Immature natural killer cell (primary cell): Measurements from ENCODE around the gene NCKAP5. TPM values are rescaled to one million over a fixed set of nuclear protein-coding genes. Genes with fewer than 3 reads are reported as not detected.

Source experiments
- DNase-seq, 3 donors: peaks; one replicate each; pipeline ENCODE4 v3.0.0; 2022; ENCODE audit warnings: mixed read lengths in 1 of 3
- H3K27ac Mint-ChIP-seq, 6 donors: one replicate each; pipeline ENCODE4 v1.8.0; 2020; ENCODE audit warnings: mixed read lengths in 6 of 6, mild to moderate bottlenecking in 5 of 6, inconsistent platforms in 4 of 6, moderate library complexity in 3 of 6
- H3K27me3 Mint-ChIP-seq, 3 donors: one replicate each; pipeline ENCODE4 v1.8.0; 2020 to 2021; ENCODE audit warnings: low read depth in 3 of 3, mild to moderate bottlenecking in 3 of 3, mixed read lengths in 3 of 3, moderate library complexity in 3 of 3, inconsistent platforms in 1 of 3
- H3K36me3 Mint-ChIP-seq, 3 donors: one replicate each; pipeline ENCODE4 v1.8.0; 2020; ENCODE audit warnings: mixed read lengths in 3 of 3, inconsistent platforms in 2 of 3, mild to moderate bottlenecking in 2 of 3
- H3K4me1 Mint-ChIP-seq, 2 donors: one replicate each; pipeline ENCODE4 v1.8.0; 2020; ENCODE audit warnings: inconsistent platforms in 2 of 2, mild to moderate bottlenecking in 2 of 2, mixed read lengths in 2 of 2, moderate library complexity in 1 of 2
- H3K4me3 Mint-ChIP-seq, 5 donors: one replicate each; pipeline ENCODE4 v1.8.0; 2020; ENCODE audit warnings: mild to moderate bottlenecking in 5 of 5, mixed read lengths in 5 of 5, inconsistent platforms in 3 of 5, moderate library complexity in 3 of 5
- H3K9me3 Mint-ChIP-seq, 6 donors: one replicate each; pipeline ENCODE4 v1.8.0; 2020; ENCODE audit warnings: mild to moderate bottlenecking in 6 of 6, mixed read lengths in 6 of 6, inconsistent platforms in 4 of 6, moderate library complexity in 3 of 6
- polyA plus RNA-seq, 3 donors: library from polyadenylated mRNA; unstranded; fragments of 300-500 nt; fragmentation: Illumina TruSeq; gene quantifications; one replicate each; pipeline ENCODE4 v1.2.3, GENCODE V29; 2021

The NCKAP5 gene
- polyA plus RNA-seq, 3 donors from 2014 or later, result not detected

DNA sequence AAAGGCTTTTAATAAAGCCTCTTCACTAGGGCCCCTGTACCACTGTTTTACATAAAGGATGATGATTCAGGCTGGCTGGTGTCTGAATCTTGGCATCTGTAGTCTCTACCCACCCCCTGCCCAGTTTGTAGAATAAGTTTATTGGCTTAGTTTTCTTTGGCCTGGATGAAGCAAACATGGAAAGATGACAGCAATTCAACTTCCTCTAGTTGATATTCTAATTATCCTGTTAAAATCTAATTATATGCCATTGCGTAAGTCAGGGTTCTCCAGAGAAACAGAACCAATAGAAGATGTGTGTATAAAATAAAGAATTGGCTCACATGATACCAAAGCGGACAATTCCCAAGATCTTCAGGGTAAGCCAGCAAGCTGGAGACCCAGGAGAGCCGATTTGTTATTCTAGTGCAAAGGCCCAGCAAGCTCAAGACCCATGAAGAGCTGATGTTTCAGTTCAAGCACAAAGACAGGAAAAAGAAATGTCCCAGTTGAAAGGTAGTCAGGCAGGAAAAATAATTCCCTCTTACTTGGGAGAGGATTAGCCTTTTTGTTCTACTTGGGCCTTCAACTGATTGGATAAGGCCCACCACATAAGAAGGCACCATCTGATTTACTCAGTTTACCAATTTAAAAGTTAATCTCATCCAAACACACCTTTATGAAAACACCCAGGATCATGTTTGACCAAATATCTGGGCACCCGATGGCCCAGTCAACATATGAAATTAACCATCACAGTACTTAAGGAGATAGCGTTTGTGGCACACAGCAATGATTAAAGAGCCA lies 815.6 kb downstream of the NCKAP5 start:
- Mint-ChIP-seq H3K36me3 (no peaks in the 10 kb centered on the region), H3K4me1 (no peaks in the 10 kb centered on the region), H3K9me3 (peaks cover 2 to 42% (median 11%) of the 10 kb centered on the region in 6 donors), H3K27me3 (peaks cover 0 to 3% (median 0%) of the 10 kb centered on the region in 3 donors), H3K4me3 (no peak overlapping the region), H3K27ac (no peak overlapping the region)
- DNase-seq, result no peak

DNA sequence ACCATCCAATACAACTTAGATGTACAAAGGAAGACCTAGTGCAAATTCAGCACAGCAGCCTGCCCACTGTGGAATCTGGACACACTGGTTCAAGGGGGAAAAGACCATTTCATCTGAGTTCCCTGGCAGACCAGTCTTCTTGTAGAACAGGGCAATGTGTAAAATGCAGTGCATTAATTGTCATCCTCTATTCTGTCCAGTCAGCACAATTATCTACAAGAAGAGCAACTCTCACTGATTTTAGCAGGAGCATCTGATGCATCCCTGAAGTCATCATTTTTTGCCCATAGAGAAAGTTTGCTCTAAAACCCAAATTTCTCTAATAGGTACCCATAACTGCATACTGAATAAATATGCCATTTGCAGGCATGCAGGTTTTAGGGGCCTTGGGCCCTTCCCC lies 816.4 kb downstream of the NCKAP5 start:
- H3K36me3 Mint-ChIP-seq, result no peaks in the 10 kb centered on the region
- H3K4me1 Mint-ChIP-seq, result no peaks in the 10 kb centered on the region
- H3K27ac Mint-ChIP-seq, result no peak overlapping the region
- H3K9me3 Mint-ChIP-seq, result peaks cover 0 to 36% (median 9%) of the 10 kb centered on the region in 6 donors
- no peak overlapping the region for H3K4me3 Mint-ChIP-seq
- DNase-seq, result no peak
- H3K27me3 Mint-ChIP-seq, result peaks cover 0 to 3% (median 0%) of the 10 kb centered on the region in 3 donors

DNA sequence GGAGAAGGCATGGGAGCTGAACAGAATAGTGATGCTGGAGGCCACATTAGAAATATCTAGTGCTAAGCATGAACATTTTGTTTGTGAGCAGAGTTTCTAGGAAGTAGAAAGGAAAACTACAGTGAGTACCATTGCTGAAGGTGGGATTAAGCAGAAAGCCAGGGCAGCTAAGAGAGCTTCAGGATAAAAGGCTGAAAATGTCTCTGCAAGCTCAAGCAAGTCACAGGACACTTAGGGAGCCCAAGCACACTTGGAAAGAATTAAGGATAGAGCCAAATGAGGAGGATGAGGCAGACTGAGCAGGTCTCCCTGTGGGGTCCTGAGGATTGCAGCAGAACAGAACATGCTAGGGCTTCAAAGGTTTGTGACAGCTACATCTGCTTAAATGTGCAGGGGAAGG lies 817.7 kb downstream of the NCKAP5 start:
- Mint-ChIP-seq H3K36me3 (no peaks in the 10 kb centered on the region), H3K4me3 (no peak overlapping the region), H3K9me3 (peaks cover 0 to 36% (median 8%) of the 10 kb centered on the region in 6 donors), H3K27me3 (peaks cover 0 to 3% (median 0%) of the 10 kb centered on the region in 3 donors), H3K4me1 (no peaks in the 10 kb centered on the region), H3K27ac (no peak overlapping the region)
- DNase-seq, result no peak

DNA sequence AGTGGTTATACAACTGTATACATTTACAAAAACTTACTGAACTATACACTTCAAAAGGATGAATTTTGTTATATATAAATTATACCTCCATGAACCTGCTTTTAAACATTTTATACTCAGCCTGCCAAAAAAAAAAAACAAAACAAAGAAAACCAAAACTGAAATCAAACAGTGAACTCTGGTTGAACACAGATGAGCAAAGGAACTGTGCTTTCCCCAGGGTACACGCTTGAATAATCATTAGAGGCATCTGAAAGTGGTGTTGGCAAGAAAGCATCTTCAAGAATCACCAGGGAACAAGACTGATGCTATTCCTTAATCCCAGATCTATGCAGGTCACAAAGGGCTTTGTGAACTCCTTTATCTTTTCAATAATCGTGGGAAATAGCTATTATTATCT lies 821.2 kb downstream of the NCKAP5 start:
- Mint-ChIP-seq H3K9me3 (peaks cover 1 to 16% (median 7%) of the 10 kb centered on the region in 6 donors), H3K27ac (no peak overlapping the region), H3K4me1 (no peaks in the 10 kb centered on the region), H3K27me3 (peaks cover 0 to 3% (median 0%) of the 10 kb centered on the region in 3 donors), H3K36me3 (no peaks in the 10 kb centered on the region), H3K4me3 (no peak overlapping the region)
- no peak for DNase-seq

DNA sequence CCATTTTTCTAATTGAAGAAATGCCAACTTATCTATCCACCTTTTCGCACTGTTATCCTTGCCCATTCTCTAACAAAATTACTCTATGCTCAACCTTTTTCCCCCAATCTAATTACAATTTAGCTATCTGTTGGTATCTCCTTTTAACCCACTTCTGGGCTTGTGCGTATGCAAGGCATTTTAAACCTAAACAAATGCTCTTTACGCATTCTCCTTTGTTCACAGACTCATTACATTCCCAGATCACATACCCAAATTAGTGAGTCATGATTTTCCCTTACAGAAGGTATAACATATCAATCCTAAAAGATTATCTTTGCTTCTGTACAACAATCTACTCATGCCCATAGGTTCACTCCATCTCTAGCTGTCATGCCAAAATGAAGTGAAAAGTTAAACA lies 826.5 kb downstream of the NCKAP5 start:
- H3K9me3 Mint-ChIP-seq, result peaks cover 0 to 10% (median 2%) of the 10 kb centered on the region in 6 donors
- peaks cover 0 to 2% (median 0%) of the 10 kb centered on the region in 3 donors for H3K27me3 Mint-ChIP-seq
- DNase-seq, result no peak
- H3K27ac Mint-ChIP-seq, result no peak overlapping the region
- H3K36me3 Mint-ChIP-seq, result no peaks in the 10 kb centered on the region
- no peak overlapping the region for H3K4me3 Mint-ChIP-seq
- no peaks in the 10 kb centered on the region for H3K4me1 Mint-ChIP-seq

DNA sequence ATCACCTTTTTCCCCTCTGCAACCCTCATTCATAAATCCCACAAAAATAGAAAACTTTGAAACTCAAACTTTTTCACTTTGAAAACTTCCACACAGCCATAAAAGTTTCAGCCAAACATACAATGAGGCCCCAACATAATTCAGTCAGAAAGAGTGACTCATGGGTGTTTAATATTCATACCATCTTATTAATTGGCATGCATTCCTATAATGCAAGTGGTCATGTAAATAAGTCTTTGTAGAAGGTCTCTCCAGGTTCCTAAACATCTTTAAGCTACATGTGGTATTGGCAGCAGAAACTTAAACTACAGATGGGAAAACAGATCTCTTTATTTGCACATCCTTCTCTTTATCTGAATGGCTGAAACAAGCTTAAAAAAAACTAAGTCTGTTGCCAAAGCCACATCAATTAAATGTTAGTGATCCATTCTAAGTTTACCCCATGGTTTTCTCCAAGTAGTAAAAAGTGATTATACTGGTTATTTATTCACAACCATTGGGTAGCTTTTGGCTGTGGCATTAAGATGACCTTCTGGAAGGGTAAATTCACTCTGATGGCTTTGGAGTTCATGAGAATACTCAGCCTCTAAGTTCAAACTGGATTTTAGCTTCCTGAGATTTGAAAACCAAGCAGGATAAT lies 828.1 kb downstream of the NCKAP5 start:
- no peak overlapping the region for H3K27ac Mint-ChIP-seq
- no peak overlapping the region for H3K4me3 Mint-ChIP-seq
- peaks cover 0 to 2% (median 0%) of the 10 kb centered on the region in 3 donors for H3K27me3 Mint-ChIP-seq
- no peak for DNase-seq
- H3K9me3 Mint-ChIP-seq, result peaks cover 0 to 16% (median 3%) of the 10 kb centered on the region in 6 donors
- H3K4me1 Mint-ChIP-seq, result no peaks in the 10 kb centered on the region
- no peaks in the 10 kb centered on the region for H3K36me3 Mint-ChIP-seq

DNA sequence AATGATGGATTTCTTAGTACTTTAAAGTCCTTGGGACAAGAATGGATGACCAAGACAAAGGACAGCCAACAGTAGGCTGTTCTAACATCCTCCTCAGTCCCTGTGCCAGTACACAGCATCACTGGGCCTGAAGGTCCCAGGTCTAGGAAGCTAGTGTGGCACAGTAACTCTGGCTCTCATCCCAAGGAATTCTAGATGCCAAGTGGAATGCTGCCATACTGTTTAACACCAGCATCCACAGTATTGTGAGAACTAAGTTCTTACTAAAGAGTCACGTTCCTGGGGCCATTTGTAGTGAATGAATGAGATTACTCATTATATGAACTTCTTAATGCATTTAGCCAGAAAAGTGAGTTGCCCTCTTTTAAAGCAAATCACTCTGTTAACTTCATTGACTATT lies 830.0 kb downstream of the NCKAP5 start:
- H3K9me3 Mint-ChIP-seq, result peaks cover 0 to 18% (median 1%) of the 10 kb centered on the region in 6 donors
- DNase-seq, result no peak
- no peaks in the 10 kb centered on the region for H3K36me3 Mint-ChIP-seq

DNA sequence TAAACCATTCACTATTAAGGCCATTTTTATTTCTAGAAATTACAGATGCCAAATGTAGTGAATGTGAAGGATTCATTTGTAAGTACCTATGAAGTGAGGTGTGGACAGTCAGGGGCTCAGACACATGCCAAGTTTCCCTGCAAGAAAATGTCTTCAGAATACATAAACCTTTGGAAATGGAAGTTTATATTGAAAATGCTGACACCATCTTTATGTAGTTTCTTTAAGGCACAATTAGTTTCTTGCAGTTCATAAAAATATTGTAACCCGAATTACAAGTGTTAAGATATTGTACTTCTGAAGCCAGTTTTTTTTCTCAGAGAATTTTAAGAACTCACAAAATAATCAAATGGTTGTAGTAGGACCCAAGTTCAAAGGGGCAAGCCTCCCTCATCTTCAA lies 832.2 kb downstream of the NCKAP5 start:
- DNase-seq, result no peak
- no peak overlapping the region for H3K4me3 Mint-ChIP-seq

More for the DNA sequence above, 830.0 kb downstream of the NCKAP5 start:
- Mint-ChIP-seq H3K27ac (no peak overlapping the region), H3K27me3 (peaks cover 0 to 2% (median 0%) of the 10 kb centered on the region in 3 donors), H3K4me3 (no peak overlapping the region), H3K4me1 (no peaks in the 10 kb centered on the region)

DNA sequence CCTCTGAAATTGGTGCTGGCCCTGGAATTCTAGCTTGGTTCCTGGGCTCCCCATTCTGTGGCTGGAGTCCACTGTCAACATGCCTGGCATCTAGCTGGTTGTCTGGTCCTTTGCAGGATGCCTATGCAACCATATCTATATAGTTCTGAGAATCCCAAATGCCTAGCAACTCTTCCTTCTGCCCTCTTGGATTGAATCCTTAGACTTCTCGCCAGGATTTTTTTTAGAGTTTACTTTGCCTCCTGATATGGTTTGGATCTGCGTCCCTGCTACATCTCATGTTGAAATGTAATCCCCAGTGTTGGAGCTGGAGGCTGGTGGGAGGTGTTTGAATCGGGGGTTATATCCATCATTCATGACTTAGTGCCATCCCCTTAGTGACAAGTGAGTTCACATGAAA lies 833.3 kb downstream of the NCKAP5 start:
- no peak overlapping the region for H3K27ac Mint-ChIP-seq
- DNase-seq, result no peak
- H3K4me1 Mint-ChIP-seq, result no peaks in the 10 kb centered on the region
- no peaks in the 10 kb centered on the region for H3K27me3 Mint-ChIP-seq
- no peak overlapping the region for H3K4me3 Mint-ChIP-seq
- H3K9me3 Mint-ChIP-seq, result peaks cover 2 to 14% (median 4%) of the 10 kb centered on the region in 6 donors
- H3K36me3 Mint-ChIP-seq, result no peaks in the 10 kb centered on the region

More for the DNA sequence above, 832.2 kb downstream of the NCKAP5 start:
- Mint-ChIP-seq H3K27ac (no peak overlapping the region), H3K27me3 (peaks cover 0 to 2% (median 0%) of the 10 kb centered on the region in 3 donors), H3K9me3 (peaks cover 2 to 14% (median 4%) of the 10 kb centered on the region in 6 donors), H3K36me3 (no peaks in the 10 kb centered on the region), H3K4me1 (no peaks in the 10 kb centered on the region)

DNA sequence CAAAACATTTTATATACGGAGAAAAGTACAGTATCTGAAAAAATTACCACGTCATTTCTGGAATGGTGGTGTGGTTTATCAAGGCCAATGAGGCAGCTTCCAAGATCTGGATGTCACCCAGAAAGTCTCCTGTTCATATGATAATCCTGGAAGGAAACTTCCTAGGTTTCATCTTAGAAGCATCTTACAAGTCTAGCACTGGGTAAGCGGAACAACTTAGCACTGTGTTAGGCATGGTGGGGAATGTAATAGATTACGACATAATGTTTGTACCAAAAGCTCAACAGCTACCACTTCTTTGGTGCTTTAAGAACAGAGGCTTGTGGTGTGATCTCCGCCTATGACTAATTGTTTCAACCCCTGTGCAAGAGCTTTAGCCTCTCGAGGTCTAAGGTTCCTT lies 835.2 kb downstream of the NCKAP5 start:
- no peak for DNase-seq
- no peaks in the 10 kb centered on the region for H3K36me3 Mint-ChIP-seq
- H3K27me3 Mint-ChIP-seq, result no peaks in the 10 kb centered on the region
- H3K4me1 Mint-ChIP-seq, result no peaks in the 10 kb centered on the region
- H3K9me3 Mint-ChIP-seq, result peaks cover 2 to 14% (median 5%) of the 10 kb centered on the region in 6 donors
- H3K27ac Mint-ChIP-seq, result no peak overlapping the region
- no peak overlapping the region for H3K4me3 Mint-ChIP-seq

DNA sequence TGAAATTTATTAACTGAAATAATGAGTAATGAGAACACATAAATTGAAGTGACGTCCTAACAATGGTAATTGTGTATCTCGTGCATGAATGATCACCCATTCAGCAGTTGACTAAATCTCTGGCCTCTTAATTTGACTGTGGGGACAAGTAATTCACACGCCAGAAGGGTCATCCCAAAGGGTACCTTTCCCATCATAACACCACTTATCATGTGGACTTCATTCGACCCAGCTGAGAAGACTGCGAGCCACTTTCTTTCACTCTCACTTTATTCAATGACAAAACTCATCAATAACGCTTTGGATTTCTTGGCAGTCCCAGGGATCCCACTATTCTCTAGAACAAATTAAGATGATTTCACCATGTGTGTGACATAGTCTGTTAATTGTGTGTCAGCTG lies 835.6 kb downstream of the NCKAP5 start:
- Mint-ChIP-seq H3K27ac (no peak overlapping the region), H3K9me3 (peaks cover 2 to 14% (median 5%) of the 10 kb centered on the region in 6 donors), H3K27me3 (no peaks in the 10 kb centered on the region), H3K4me1 (no peaks in the 10 kb centered on the region), H3K4me3 (no peak overlapping the region), H3K36me3 (no peaks in the 10 kb centered on the region)
- no peak for DNase-seq

DNA sequence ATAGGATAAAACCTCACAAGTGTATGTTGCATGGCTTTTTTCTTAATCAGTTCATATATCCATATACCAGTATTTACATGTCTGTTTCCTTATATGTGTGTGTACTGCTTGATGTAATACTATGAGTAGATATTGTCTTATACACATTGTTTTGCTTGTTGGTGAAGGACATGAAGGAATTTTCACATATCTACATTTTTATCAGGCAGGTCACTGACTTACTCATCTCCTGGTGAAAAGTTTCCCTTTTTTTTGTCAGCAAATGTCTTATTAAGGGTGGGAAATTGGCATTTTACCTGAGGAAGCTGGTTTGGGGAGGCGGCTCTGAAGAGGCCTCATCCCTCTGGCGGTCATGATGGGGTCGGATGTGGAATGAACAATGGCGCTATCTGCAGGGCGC lies 836.8 kb downstream of the NCKAP5 start:
- Mint-ChIP-seq H3K4me1 (no peaks in the 10 kb centered on the region), H3K9me3 (peaks cover 2 to 14% (median 7%) of the 10 kb centered on the region in 6 donors), H3K27me3 (no peaks in the 10 kb centered on the region), H3K36me3 (no peaks in the 10 kb centered on the region), H3K4me3 (no peak overlapping the region), H3K27ac (no peak overlapping the region)
- no peak for DNase-seq

DNA sequence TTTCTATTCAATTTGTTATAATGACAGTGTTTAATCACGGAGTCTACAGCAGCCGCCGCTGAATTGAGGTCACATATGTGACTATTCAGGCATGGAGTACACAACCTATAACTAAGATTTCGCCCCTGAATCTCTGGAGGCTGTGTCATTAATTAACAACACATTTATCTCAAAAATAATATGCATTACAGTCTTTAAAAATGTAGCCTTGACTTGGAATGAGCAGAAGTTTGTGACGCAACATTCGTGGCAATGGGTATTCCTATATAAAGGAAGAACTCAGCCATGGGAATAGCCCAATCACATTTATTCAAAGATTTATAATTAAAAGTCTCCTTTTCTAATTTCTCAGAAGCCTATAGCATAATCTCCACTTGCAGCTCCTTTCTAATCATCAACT lies 837.7 kb downstream of the NCKAP5 start:
- no peak for DNase-seq
- Mint-ChIP-seq H3K27me3 (no peaks in the 10 kb centered on the region), H3K27ac (no peak overlapping the region), H3K4me1 (no peaks in the 10 kb centered on the region), H3K4me3 (no peak overlapping the region), H3K36me3 (no peaks in the 10 kb centered on the region), H3K9me3 (peaks cover 2 to 16% (median 8%) of the 10 kb centered on the region in 6 donors)

DNA sequence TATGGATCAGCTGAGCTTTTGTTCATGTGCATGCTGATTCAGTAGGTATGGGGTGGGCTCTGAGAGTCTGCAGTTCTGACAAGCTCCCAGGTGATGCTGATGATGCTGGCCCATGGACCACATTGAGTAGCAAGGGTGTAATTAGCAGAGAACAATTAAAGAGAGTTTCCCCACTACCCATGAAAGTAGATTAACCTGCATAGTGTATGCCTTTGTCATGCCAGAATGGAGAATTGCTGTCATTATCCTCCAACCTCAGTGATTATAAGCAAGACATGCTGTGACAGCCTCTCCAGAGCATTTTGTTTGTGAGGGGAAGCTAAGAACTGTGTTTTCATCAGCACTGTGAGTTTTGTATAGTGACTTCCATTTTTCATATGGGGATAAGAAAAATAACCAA lies 838.7 kb downstream of the NCKAP5 start:
- DNase-seq, result no peak
- Mint-ChIP-seq H3K27ac (no peak overlapping the region), H3K27me3 (peaks cover 0 to 3% (median 0%) of the 10 kb centered on the region in 3 donors), H3K4me1 (no peaks in the 10 kb centered on the region), H3K4me3 (no peak overlapping the region), H3K9me3 (peaks cover 2 to 16% (median 8%) of the 10 kb centered on the region in 6 donors), H3K36me3 (no peaks in the 10 kb centered on the region)
